Placental epithelial cell (primary cell): ENCODE results near the gene DCHS1. TPM values are rescaled to one million over a fixed set of nuclear protein-coding genes. Genes with fewer than 3 reads are reported as not detected.

ENCODE experiments used
- total RNA-seq: library from RNA; depleted of rRNA; stranded (reverse); fragments of >200 nt; gene quantifications from 2 replicates; pipeline ENCODE4 v1.2.3, GENCODE V29; 2012

The DCHS1 gene, protein sequence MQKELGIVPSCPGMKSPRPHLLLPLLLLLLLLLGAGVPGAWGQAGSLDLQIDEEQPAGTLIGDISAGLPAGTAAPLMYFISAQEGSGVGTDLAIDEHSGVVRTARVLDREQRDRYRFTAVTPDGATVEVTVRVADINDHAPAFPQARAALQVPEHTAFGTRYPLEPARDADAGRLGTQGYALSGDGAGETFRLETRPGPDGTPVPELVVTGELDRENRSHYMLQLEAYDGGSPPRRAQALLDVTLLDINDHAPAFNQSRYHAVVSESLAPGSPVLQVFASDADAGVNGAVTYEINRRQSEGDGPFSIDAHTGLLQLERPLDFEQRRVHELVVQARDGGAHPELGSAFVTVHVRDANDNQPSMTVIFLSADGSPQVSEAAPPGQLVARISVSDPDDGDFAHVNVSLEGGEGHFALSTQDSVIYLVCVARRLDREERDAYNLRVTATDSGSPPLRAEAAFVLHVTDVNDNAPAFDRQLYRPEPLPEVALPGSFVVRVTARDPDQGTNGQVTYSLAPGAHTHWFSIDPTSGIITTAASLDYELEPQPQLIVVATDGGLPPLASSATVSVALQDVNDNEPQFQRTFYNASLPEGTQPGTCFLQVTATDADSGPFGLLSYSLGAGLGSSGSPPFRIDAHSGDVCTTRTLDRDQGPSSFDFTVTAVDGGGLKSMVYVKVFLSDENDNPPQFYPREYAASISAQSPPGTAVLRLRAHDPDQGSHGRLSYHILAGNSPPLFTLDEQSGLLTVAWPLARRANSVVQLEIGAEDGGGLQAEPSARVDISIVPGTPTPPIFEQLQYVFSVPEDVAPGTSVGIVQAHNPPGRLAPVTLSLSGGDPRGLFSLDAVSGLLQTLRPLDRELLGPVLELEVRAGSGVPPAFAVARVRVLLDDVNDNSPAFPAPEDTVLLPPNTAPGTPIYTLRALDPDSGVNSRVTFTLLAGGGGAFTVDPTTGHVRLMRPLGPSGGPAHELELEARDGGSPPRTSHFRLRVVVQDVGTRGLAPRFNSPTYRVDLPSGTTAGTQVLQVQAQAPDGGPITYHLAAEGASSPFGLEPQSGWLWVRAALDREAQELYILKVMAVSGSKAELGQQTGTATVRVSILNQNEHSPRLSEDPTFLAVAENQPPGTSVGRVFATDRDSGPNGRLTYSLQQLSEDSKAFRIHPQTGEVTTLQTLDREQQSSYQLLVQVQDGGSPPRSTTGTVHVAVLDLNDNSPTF (N-terminal part only)
- total RNA-seq = 0.33 and 8.2 TPM in 2 replicates

DNA sequence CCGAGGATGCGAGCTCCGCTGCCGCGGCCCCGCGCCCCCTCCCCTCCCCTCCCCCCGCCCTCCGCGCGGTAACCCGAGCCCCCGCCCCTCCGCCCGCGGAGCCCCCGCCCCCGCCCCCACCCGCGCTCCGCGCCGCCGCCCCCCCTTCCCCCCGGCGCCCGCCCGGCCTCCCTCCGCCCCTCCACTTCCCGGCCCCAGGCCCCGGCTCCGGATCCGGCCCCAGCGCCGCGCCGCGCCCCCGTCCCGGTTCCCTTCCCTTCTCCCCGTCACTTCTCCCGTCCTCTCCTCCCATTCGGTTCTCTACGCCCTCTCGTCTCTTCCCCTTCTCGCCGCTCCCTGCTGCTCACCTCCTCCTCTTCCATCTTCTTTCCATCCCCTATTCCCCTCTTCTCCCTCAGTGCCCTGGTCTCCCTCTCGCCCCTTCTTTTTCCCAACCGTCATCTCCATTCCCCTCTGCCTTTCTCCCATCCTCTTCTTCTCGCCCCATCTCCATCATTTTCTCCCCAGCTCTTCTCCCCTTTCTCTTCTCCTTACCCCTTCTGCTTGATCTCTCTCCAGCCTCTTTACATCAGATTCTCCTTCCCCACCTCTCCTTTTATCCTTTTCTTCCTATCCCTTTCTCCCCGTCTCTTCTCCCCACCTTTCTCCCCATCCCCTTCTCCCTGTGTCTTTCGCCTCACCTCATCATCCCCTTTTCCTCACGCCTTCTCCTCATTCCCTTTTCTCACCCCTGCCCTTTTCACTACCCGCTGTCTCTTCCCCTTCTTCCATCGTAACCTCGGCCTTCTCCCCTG is at the start of gene DCHS1:
Gene DCHS1, minus strand, starts transcription at position 20 of the 794 bp plus-strand sequence. CDS start 14,196 bp downstream, outside the sequence.

DNA sequence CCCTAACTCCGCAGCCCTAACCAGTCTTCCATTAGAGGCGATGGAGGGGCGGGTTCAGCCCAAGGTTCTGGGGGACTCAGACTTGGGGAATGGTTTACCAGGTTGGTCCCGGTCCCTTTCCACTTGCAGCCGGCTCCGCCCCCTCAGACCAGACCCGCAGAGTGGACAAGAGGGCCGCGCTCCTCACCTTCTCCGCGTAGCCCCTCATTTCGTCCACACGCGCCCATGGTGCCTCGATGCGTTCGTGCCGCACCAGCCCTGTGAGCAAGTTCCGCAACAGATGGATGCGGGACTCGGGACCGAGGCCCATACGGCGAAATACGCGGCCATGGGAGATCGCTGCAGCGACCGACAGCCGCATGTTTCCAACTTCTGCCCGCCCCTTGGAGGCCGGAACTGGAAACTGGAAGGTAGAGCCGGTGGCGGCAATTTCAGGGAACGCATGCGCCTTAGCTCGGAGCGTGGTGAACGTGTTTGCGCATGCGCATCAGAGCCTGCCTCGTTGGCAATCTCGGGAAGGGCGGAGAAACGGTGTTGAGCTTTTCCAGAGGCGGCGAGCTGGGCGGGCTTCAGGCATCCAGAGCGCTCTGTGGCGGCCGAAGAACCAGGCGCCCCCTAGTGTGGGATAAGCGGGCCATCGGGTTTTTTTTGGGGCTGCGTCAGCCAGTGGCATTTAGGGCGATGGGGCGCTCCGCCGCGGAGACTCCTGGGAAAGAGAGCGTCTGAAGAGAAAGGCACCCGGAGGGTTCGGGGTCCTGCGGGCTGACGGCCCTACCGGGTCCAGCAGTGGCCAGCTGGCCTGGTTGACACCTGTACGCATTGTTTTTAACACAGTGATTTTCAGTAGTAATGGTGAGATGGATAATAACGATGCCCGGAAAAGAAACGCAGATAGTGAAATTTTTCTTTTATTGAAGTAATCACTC is 27.6 kb upstream of the DCHS1 start, which contains the start of gene MRPL17:
Gene MRPL17, minus strand, starts transcription at position 405 of the 926 bp plus-strand sequence. Its CDS starts 44 bp downstream, at position 361.

DNA sequence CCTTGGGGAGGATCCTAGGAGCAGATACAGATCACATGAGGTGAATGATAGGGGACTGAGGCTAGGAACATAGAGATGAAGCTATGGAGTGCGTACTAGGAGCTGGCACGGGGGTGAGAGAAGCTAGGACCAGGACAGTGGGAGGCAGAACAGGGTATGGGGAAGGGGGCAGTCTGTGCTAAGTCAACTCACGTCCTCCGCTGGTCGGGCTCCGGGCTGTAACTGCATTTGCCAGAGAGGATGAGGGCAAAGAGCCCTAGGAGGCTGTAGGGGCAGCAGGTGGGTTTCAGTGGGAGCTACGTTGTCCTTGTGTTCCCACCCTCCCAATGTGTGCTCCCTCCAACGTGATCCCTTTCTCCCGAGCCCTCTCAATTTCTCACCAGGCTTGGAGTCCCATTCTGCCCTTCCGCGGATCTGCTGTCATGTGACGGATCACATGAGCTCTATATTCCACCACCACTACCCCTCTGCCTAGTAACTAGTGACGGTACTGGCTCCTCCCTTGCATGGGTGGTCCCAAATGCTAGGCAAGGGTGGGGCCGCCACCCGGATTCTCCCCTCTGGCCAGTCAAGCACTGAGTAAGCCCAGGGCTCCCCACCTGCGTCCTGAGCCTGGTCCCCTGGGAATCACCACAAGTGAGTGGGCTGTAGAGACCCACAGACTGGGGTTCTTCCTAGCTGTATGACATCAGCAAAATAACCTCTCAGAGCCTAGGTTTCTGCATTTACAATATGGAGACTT is 36.4 kb downstream of the DCHS1 start, which contains the start of gene TPP1:
Gene TPP1, minus strand, starts transcription at position 419 of the 742 bp plus-strand sequence. Its CDS starts 22 bp downstream, at position 397.

DNA sequence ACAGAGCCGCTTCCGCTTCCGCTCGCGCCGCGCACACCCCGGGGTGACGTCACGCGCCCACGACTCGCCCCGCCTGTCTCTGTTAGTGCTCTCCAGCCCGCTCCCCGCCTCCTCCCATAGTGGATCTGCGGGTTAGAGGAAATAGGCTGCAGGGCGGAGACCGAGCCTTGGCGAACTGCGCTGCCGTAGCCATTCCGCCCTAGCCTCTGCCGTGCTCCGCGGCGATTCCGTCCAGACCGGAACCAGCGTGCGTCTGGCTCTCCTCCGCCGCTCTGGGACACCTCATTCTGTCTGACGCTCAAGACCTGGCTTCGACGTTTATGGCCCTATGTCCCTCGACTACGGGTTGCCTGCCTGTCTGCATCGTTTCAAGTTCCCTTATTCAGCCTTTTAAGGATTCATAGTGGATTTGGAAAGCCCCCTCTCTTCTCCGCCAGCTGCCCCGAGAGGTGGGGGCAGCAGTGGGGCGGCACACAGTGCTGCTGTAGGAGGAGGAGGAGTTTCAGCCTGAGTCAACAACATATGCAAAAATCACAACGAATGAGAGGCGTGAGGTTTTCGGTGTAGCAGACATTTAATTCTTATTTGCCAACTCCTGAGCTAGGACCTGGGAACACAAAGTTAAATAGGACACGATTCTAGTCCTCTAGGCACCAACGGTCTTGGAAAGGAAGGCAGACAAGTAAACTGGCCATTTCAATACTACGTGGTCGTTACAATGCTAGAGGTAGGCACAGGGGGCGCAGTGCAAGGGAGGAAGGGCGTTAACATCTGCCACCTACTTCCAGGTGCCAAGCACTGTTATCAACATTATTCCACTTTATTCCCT is 43.2 kb downstream of the DCHS1 start, which contains the start of gene TAF10:
Gene TAF10, minus strand, starts transcription at position 4 of the 829 bp plus-strand sequence. CDS start 27 bp downstream, outside the sequence.

DNA sequence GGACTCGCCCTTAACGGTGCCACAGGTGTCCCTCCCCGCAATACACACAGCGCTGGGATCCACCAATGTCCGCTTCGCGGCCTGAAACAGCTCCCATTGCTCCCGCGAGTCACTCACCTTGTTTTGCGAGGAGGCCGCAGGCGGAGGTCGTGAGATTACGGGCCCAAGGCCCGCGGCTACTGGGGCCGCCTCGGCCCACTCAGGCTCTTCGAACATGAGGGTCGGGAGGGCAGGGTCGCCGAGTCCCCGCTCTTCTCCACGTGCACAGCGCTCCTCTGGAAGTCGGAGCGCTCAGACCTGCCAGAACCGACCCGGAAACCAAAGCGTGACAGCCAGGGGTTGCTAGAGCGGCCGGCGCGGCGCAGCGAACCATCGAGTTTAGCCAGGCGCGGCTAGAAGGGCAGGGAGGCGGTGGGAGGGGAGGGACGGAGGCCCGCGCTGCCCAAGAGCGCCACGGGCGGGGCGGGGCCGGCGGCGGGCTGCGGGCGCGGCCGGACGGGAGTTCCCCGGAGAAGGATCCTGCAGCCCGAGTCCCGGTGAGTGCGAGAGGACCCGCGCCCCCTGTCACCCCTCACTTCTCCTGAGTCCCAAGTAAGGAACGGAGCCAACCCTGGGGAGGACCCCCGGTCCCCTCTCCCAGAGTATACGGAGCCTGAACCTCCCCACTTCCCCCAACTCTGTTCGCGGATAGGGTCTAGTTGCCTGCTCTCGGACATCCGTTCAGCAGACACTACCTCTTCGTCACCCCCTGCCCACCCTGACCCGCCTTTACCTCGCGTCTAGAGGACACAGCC is 52.1 kb downstream of the DCHS1 start, which contains the start of the genes ILK and RRP8:
Gene ILK, plus strand, starts transcription at position 488 of the 794 bp plus-strand sequence. CDS start 498 bp downstream, outside the sequence.
Gene RRP8, minus strand, starts transcription at position 330 of the 794 bp plus-strand sequence. Its CDS starts 114 bp downstream, at position 216.

Other genes with a start within 250 kb of the DCHS1 start
- 42.0 and 44.8 TPM in 2 replicates for gene APBB1, start 236.7 kb downstream of the DCHS1 start, total RNA-seq
- 0.87 and 2.4 TPM in 2 replicates for gene HPX, start 214.8 kb downstream of the DCHS1 start, total RNA-seq
- gene TRIM3, start 181.9 kb downstream of the DCHS1 start, total RNA-seq = 13.6 and 23.2 TPM in 2 replicates
- 69.5 and 102 TPM in 2 replicates for gene ARFIP2, start 174.5 kb downstream of the DCHS1 start, total RNA-seq
- gene TIMM10B, start 174.3 kb downstream of the DCHS1 start, total RNA-seq = 26.3 and 30.3 TPM in 2 replicates
- 5.4 and 6.7 TPM in 2 replicates for gene DNHD1, start 158.5 kb downstream of the DCHS1 start, total RNA-seq
- gene RRP8, start 52.2 kb downstream of the DCHS1 start, total RNA-seq = 7.5 and 10.4 TPM in 2 replicates
- 124 and 169 TPM in 2 replicates for gene ILK, start 52.0 kb downstream of the DCHS1 start, total RNA-seq
- 23.6 and 35.0 TPM in 2 replicates for gene TAF10, start 43.6 kb downstream of the DCHS1 start, total RNA-seq
- gene TPP1, start 36.4 kb downstream of the DCHS1 start, total RNA-seq = 40.0 and 51.0 TPM in 2 replicates
- 36.5 and 37.7 TPM in 2 replicates for gene MRPL17, start 27.5 kb upstream of the DCHS1 start, total RNA-seq
- gene OR2AG2, start 116.2 kb upstream of the DCHS1 start, total RNA-seq = 0.11 and 0.39 TPM in 2 replicates
- not detected in 2 replicates for gene OR2AG1, start 127.2 kb upstream of the DCHS1 start, total RNA-seq
- 0.11 and 0.39 TPM in 2 replicates for gene OR6A2, start 143.9 kb upstream of the DCHS1 start, total RNA-seq
- not detected in 2 replicates for gene OR10A5, start 189.9 kb upstream of the DCHS1 start, total RNA-seq
- not detected in 2 replicates for gene OR10A2, start 207.2 kb upstream of the DCHS1 start, total RNA-seq
- gene OR10A4, start 220.8 kb upstream of the DCHS1 start, total RNA-seq = not detected in 2 replicates
- 0.22 and 0.79 TPM in 2 replicates for gene OR2D2, start 236.7 kb upstream of the DCHS1 start, total RNA-seq